ENCODE measurements around the gene FCRL5.

GRCh38 chr1:157477419-157477818 lies 74.9 kb downstream of the FCRL5 start:
- TF ChIP-seq ZFP3 (CRISPR knock-in tag; IDR thresholded peaks at IDR 0.05) (no peak), CSRNP3 (CRISPR knock-in tag; IDR thresholded peaks at IDR 0.05) (no peak)
